ENCODE results near the gene MRPS12.

Gene MRPS12

GRCh38 chr19:38910488-38910887 is 20.3 kb upstream of the MRPS12 start:
- Histone ChIP-seq H2AK5ac (ENCODE audit: low read depth, low read length) (no peak overlapping the region), H3K9ac (ENCODE audit: low read depth, low read length, poor library complexity) (no peak overlapping the region), H3K18ac (ENCODE audit: low read length) (peak overlapping the region; percentile 32), H2BK15ac (ENCODE audit: low read length) (no peak overlapping the region), H4K8ac (ENCODE audit: low read depth, low read length) (no peak overlapping the region), H3K4me2 (ENCODE audit: insufficient read depth, low read length, poor library complexity, severe bottlenecking) (no peak overlapping the region), H3K23ac (ENCODE audit: low read depth, low read length, poor library complexity) (no peak overlapping the region), H3K4me1 (ENCODE audit: control insufficient read depth in 2 of 2, insufficient read depth in 1 of 2, low read depth in 1 of 2, low read length in 2 of 2) (no peaks in the 10 kb centered on the region), H3K27ac (replicated peaks; ENCODE audit: low read length) (no peak overlapping the region), H3K79me1 (ENCODE audit: low read depth, low read length) (no peaks in the 10 kb centered on the region), H3K4ac (ENCODE audit: low read length) (no peak overlapping the region), H2BK12ac (ENCODE audit: low read length) (no peak overlapping the region), H2BK5ac (ENCODE audit: low read length) (no peak overlapping the region), H2BK120ac (ENCODE audit: low read depth, low read length) (no peak overlapping the region), H3K14ac (ENCODE audit: low read length) (no peak overlapping the region), H3K27me3 (ENCODE audit: control insufficient read depth in 3 of 3, insufficient read depth in 3 of 3, low read depth in 1 of 3, low read length in 3 of 3) (no peaks in the 10 kb centered on the region), H4K91ac (ENCODE audit: low read depth, low read length, poor library complexity) (no peak overlapping the region), H2AFZ (ENCODE audit: low read length) (no peak overlapping the region), H3K4me3 (ENCODE audit: low read length in 2 of 2) (no peak overlapping the region), H3K36me3 (replicated peaks in 1 of 2; ENCODE audit: control insufficient read depth in 2 of 2, insufficient read depth in 2 of 2, low read length in 2 of 2) (peaks cover 12 to 18% of the 10 kb centered on the region in 2 donors), H3K9me3 (replicated peaks in 1 of 2; ENCODE audit: control insufficient read depth in 2 of 2, insufficient read depth in 1 of 2, low read depth in 1 of 2, low read length in 2 of 2) (peaks cover 0 to 12% of the 10 kb centered on the region in 2 donors)
- no CpG with 5 or more reads among the region's 12 CpGs for WGBS, 2 donors (ENCODE audit: extremely low coverage in 2 of 2, insufficient read length in 2 of 2, insufficient replicate concordance in 1 of 2)
- no peak for DNase-seq (ENCODE audit: low spot score)

DNA sequence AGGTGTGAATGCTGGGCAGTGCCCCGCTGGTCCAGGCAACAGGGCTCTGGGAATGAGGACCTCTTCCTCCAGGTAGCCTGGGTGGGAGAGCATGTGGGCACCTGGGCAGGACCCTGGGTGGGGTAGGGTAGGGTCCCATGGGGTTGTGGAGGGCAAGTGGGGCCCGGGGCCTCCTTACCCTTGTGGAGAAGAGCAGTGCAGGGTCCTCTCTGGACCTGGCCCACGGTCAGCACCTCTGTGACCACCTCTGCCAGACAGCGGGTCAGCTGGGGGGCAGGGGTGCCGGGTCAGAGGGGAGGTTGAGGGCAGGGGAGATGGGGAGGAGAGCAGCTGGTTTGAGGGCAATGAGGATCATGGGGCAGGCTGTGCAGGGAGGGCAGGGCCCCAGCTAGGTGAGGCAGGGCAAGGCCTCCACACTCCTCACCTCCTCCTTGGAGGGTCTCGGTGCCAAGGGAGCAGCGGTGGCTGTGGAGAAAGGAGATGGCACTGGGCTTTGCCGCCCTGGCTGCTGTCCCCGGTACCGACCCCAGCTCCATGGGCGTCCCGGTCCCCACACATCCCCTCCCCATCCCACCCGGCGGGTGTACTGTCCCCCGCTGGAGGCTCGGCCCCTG is 19.2 kb upstream of the MRPS12 start:
- Histone ChIP-seq H3K9me3 (replicated peaks in 1 of 2; ENCODE audit: control insufficient read depth in 2 of 2, insufficient read depth in 1 of 2, low read depth in 1 of 2, low read length in 2 of 2) (peaks cover 0 to 12% of the 10 kb centered on the region in 2 donors), H4K8ac (ENCODE audit: low read depth, low read length) (peak overlapping the region; percentile 82), H3K4ac (ENCODE audit: low read length) (no peak overlapping the region), H3K18ac (ENCODE audit: low read length) (peak overlapping the region; percentile 64), H3K9ac (ENCODE audit: low read depth, low read length, poor library complexity) (peak overlapping the region; percentile 30), H3K14ac (ENCODE audit: low read length) (peak overlapping the region; percentile 38), H3K27ac (replicated peaks; ENCODE audit: low read length) (no peak overlapping the region), H3K36me3 (replicated peaks in 1 of 2; ENCODE audit: control insufficient read depth in 2 of 2, insufficient read depth in 2 of 2, low read length in 2 of 2) (peaks cover 12% of the 10 kb centered on the region in 2 donors), H2AFZ (ENCODE audit: low read length) (peak overlapping the region; percentile 61), H2BK120ac (ENCODE audit: low read depth, low read length) (no peak overlapping the region), H3K79me1 (ENCODE audit: low read depth, low read length) (peaks cover 2% of the 10 kb centered on the region), H3K4me2 (ENCODE audit: insufficient read depth, low read length, poor library complexity, severe bottlenecking) (no peak overlapping the region), H3K4me1 (ENCODE audit: control insufficient read depth in 2 of 2, insufficient read depth in 1 of 2, low read depth in 1 of 2, low read length in 2 of 2) (no peaks in the 10 kb centered on the region), H3K27me3 (ENCODE audit: control insufficient read depth in 3 of 3, insufficient read depth in 3 of 3, low read depth in 1 of 3, low read length in 3 of 3) (no peaks in the 10 kb centered on the region), H2BK15ac (ENCODE audit: low read length) (peak overlapping the region; percentile 85), H2BK5ac (ENCODE audit: low read length) (peak overlapping the region; percentile 82), H3K4me3 (ENCODE audit: low read length in 2 of 2) (peak overlapping the region in 1 of 2 donors; percentile 29), H2BK12ac (ENCODE audit: low read length) (peak overlapping the region; percentile 41), H2AK5ac (ENCODE audit: low read depth, low read length) (peak overlapping the region; percentile 88), H4K91ac (ENCODE audit: low read depth, low read length, poor library complexity) (no peak overlapping the region), H3K23ac (ENCODE audit: low read depth, low read length, poor library complexity) (peak overlapping the region; percentile 95)
- DNase-seq (ENCODE audit: low spot score), result no peak
- no CpG with 5 or more reads among the region's 16 CpGs for WGBS, 2 donors (ENCODE audit: extremely low coverage in 2 of 2, insufficient read length in 2 of 2, insufficient replicate concordance in 1 of 2)

GRCh38 chr19:38912600-38913514 is 17.9 kb upstream of the MRPS12 start:
- WGBS, 2 donors (ENCODE audit: extremely low coverage in 2 of 2, insufficient read length in 2 of 2, insufficient replicate concordance in 1 of 2), result no CpG with 5 or more reads among the region's 12 CpGs

DNA sequence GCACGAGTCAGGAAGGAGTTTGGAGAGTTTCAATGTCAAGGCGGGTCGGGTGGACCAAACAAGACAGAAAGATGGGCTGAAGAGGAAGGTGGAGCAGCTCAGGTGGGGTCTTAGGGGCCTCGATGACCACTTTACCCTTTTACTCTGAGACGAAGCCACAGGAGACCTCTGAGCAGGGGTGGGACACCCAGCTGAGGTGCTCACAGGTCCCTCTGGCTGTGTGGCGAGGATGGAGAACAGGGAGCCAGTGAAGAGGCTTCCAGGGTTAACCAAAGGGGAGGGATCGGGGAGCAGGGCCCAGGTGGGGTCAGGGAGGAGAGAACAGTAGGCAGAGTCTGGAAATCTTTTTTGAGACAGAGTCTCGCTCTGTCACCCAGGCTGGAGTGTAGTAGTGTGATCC is 16.8 kb upstream of the MRPS12 start:
- Histone ChIP-seq H2BK15ac (ENCODE audit: low read length) (no peak overlapping the region), H3K4me3 (ENCODE audit: low read length in 2 of 2) (no peak overlapping the region), H2AFZ (ENCODE audit: low read length) (no peak overlapping the region), H3K9me3 (replicated peaks in 1 of 2; ENCODE audit: control insufficient read depth in 2 of 2, insufficient read depth in 1 of 2, low read depth in 1 of 2, low read length in 2 of 2) (no peaks in the 10 kb centered on the region), H3K18ac (ENCODE audit: low read length) (no peak overlapping the region), H3K9ac (ENCODE audit: low read depth, low read length, poor library complexity) (no peak overlapping the region), H2BK120ac (ENCODE audit: low read depth, low read length) (no peak overlapping the region), H2AK5ac (ENCODE audit: low read depth, low read length) (no peak overlapping the region), H3K23ac (ENCODE audit: low read depth, low read length, poor library complexity) (no peak overlapping the region), H4K91ac (ENCODE audit: low read depth, low read length, poor library complexity) (no peak overlapping the region), H3K14ac (ENCODE audit: low read length) (no peak overlapping the region), H3K27ac (replicated peaks; ENCODE audit: low read length) (no peak overlapping the region), H3K79me1 (ENCODE audit: low read depth, low read length) (peaks cover 2% of the 10 kb centered on the region), H4K8ac (ENCODE audit: low read depth, low read length) (no peak overlapping the region), H3K27me3 (ENCODE audit: control insufficient read depth in 3 of 3, insufficient read depth in 3 of 3, low read depth in 1 of 3, low read length in 3 of 3) (no peaks in the 10 kb centered on the region), H3K36me3 (replicated peaks in 1 of 2; ENCODE audit: control insufficient read depth in 2 of 2, insufficient read depth in 2 of 2, low read length in 2 of 2) (peaks cover 0 to 4% of the 10 kb centered on the region in 2 donors), H2BK12ac (ENCODE audit: low read length) (no peak overlapping the region), H3K4ac (ENCODE audit: low read length) (no peak overlapping the region), H2BK5ac (ENCODE audit: low read length) (no peak overlapping the region), H3K4me2 (ENCODE audit: insufficient read depth, low read length, poor library complexity, severe bottlenecking) (no peak overlapping the region), H3K4me1 (ENCODE audit: control insufficient read depth in 2 of 2, insufficient read depth in 1 of 2, low read depth in 1 of 2, low read length in 2 of 2) (no peaks in the 10 kb centered on the region)
- DNase-seq (ENCODE audit: low spot score), result no peak
- WGBS, 2 donors (ENCODE audit: extremely low coverage in 2 of 2, insufficient read length in 2 of 2, insufficient replicate concordance in 1 of 2), result no CpG with 5 or more reads among the region's 8 CpGs

More at GRCh38 chr19:38912600-38913514, 17.9 kb upstream of the MRPS12 start:
- Histone ChIP-seq H3K9ac (ENCODE audit: low read depth, low read length, poor library complexity) (no peak overlapping the region), H2BK12ac (ENCODE audit: low read length) (no peak overlapping the region), H3K4me2 (ENCODE audit: insufficient read depth, low read length, poor library complexity, severe bottlenecking) (no peak overlapping the region), H2AK5ac (ENCODE audit: low read depth, low read length) (peak overlapping the region; percentile 63), H3K4me1 (ENCODE audit: control insufficient read depth in 2 of 2, insufficient read depth in 1 of 2, low read depth in 1 of 2, low read length in 2 of 2) (no peaks in the 10 kb centered on the region), H3K4ac (ENCODE audit: low read length) (no peak overlapping the region), H3K23ac (ENCODE audit: low read depth, low read length, poor library complexity) (peak overlapping the region; percentile 55), H3K9me3 (replicated peaks in 1 of 2; ENCODE audit: control insufficient read depth in 2 of 2, insufficient read depth in 1 of 2, low read depth in 1 of 2, low read length in 2 of 2) (peaks cover 0 to under 1% of the 10 kb centered on the region in 2 donors), H4K91ac (ENCODE audit: low read depth, low read length, poor library complexity) (no peak overlapping the region), H3K27me3 (ENCODE audit: control insufficient read depth in 3 of 3, insufficient read depth in 3 of 3, low read depth in 1 of 3, low read length in 3 of 3) (no peaks in the 10 kb centered on the region), H2BK5ac (ENCODE audit: low read length) (no peak overlapping the region), H3K14ac (ENCODE audit: low read length) (peak overlapping the region; percentile 17), H3K79me1 (ENCODE audit: low read depth, low read length) (peaks cover 2% of the 10 kb centered on the region), H2BK120ac (ENCODE audit: low read depth, low read length) (no peak overlapping the region), H2AFZ (ENCODE audit: low read length) (no peak overlapping the region), H3K27ac (replicated peaks; ENCODE audit: low read length) (no peak overlapping the region), H2BK15ac (ENCODE audit: low read length) (no peak overlapping the region), H3K4me3 (ENCODE audit: low read length in 2 of 2) (peak overlapping the region in 1 of 2 donors; percentile 34), H4K8ac (ENCODE audit: low read depth, low read length) (no peak overlapping the region), H3K36me3 (replicated peaks in 1 of 2; ENCODE audit: control insufficient read depth in 2 of 2, insufficient read depth in 2 of 2, low read length in 2 of 2) (peaks cover 0 to 6% of the 10 kb centered on the region in 2 donors), H3K18ac (ENCODE audit: low read length) (peak overlapping the region; percentile 35)
- DNase-seq (ENCODE audit: low spot score), result no peak
